ENCODE data around the gene CSKMT. TPM values are rescaled to one million over a fixed set of nuclear protein-coding genes. Genes with fewer than 3 reads are reported as not detected.

Gene CSKMT
- total RNA-seq, 4 donors from 2014 or later, result 9.1 to 13.5 (median 9.2) TPM; not detected in 1

- peaks cover 0 to 38% (median 0%) of the 10 kb centered on the region in 3 donors for H3K36me3 ChIP-seq
- peak overlapping the region in 2 of 4 donors; percentile 78 to 97 for H3K4me3 ChIP-seq
Measured at GRCh38 chr11:62677714-62678113, 12.6 kb downstream of the CSKMT start.

GRCh38 chr11:62678433-62678769, 13.3 kb downstream of the CSKMT start:
- Histone ChIP-seq H3K36me3 (peaks cover 0 to 38% (median 0%) of the 10 kb centered on the region in 3 donors), H3K4me3 (peak overlapping the region; percentile 78 to 97 (median 90)), H3K27ac (peak overlapping the region; percentile 79 to 92 (median 89)), H3K4me1 (peaks cover 0 to 29% (median 4%) of the 10 kb centered on the region in 4 donors), H3K27me3 (no peaks in the 10 kb centered on the region), H3K9me3 (no peaks in the 10 kb centered on the region)
- DNase-seq, result no peak
- TF ChIP-seq CTCF (IDR thresholded peaks at IDR 0.05) (no peak), POLR2A (IDR thresholded peaks at IDR 0.05) (no peak)

More at GRCh38 chr11:62677714-62678113, 12.6 kb downstream of the CSKMT start:
- no peaks in the 10 kb centered on the region for H3K27me3 ChIP-seq
- no peak for DNase-seq
- peaks cover 0 to 35% (median 7%) of the 10 kb centered on the region in 4 donors for H3K4me1 ChIP-seq
- no peak overlapping the region for H3K27ac ChIP-seq
- no peak for TF ChIP-seq POLR2A (IDR thresholded peaks at IDR 0.05)
- TF ChIP-seq CTCF (IDR thresholded peaks at IDR 0.05), result no peak
- H3K9me3 ChIP-seq, result no peaks in the 10 kb centered on the region

- Histone ChIP-seq H3K27ac (peak within 1 kb of the TSS; percentile 79 to 92 (median 89)), H3K27me3 (no peaks in the 10 kb centered on the region), H3K4me1 (peaks cover 0 to 23% (median 4%) of the 10 kb centered on the region in 4 donors), H3K9me3 (no peaks in the 10 kb centered on the region), H3K4me3 (peak within 1 kb of the TSS; percentile 78 to 97 (median 90)), H3K36me3 (peaks cover 0 to 32% (median 0%) of the 10 kb centered on the region in 3 donors)
- TF ChIP-seq POLR2A (IDR thresholded peaks at IDR 0.05) (peak; percentile 61 to 80), CTCF (IDR thresholded peaks at IDR 0.05) (no peak)
- peak; percentile 87 to 95 (median 89) for DNase-seq
Measured at GRCh38 chr11:62678770-62679696, 13.9 kb downstream of the CSKMT start, which contains the start of gene UBXN1. UBXN1 (minus strand) TSS chr11:62679073; CDS start chr11:62678923, 150 bp downstream.

DNA sequence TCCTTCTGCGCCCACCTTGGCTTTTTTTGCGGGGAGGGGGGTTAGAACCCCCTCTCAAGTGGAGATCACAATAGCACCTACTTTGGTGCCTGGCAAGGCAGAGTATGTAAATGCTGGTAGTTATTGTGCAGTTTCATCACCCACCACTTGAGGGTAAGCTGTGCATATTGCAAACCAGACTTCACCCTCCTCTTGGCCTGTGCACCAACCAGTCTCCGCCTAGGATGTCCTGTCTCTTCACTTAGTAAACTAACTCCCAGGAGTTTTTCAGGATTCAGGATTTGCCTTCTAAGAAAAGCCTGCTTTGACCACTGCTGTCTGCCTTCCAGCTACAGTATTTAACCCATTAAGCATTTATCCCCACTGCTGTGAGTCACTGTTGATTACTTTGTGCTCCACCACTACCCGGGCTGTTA, 15.7 kb downstream of the CSKMT start:
- Histone ChIP-seq H3K27me3 (no peaks in the 10 kb centered on the region), H3K27ac (peak overlapping the region in 1 of 4 donors; percentile 4), H3K4me3 (no peak overlapping the region), H3K36me3 (peaks cover 0 to 22% (median 0%) of the 10 kb centered on the region in 3 donors), H3K9me3 (no peaks in the 10 kb centered on the region), H3K4me1 (peaks cover 0 to 23% (median 4%) of the 10 kb centered on the region in 4 donors)
- DNase-seq, result peak in 1 of 3 donors; percentile 69
- TF ChIP-seq POLR2A (IDR thresholded peaks at IDR 0.05), result peak in 1 of 2 donors; percentile 19
- TF ChIP-seq CTCF (IDR thresholded peaks at IDR 0.05), result peak; percentile 24 to 72 (median 55)

DNA sequence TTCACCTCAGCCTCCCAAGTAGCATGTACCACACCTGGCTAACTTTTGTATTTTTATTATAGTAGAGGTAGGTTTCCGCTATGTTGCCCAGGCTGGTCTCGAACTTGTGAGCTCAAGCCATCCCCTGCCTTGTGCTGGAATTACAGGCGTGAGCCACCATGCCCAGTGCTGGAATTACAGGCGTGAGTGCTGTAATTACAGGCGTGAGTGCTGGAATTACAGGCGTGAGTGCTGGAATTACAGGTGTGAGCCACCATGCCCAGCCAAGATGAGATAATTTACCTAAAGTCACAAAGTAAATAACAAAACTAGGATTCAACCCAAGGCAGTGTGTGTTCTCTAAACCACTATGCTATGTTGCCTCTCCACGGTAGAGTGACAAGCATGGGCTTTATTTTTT, 17.4 kb downstream of the CSKMT start:
- no peak overlapping the region for H3K27ac ChIP-seq
- DNase-seq, result no peak
- TF ChIP-seq CTCF (IDR thresholded peaks at IDR 0.05) (no peak), POLR2A (IDR thresholded peaks at IDR 0.05) (no peak)

More for the DNA sequence above, 17.4 kb downstream of the CSKMT start:
- Histone ChIP-seq H3K27me3 (no peaks in the 10 kb centered on the region), H3K4me1 (peaks cover 0 to 15% (median 3%) of the 10 kb centered on the region in 4 donors), H3K36me3 (peaks cover 0 to 5% (median 0%) of the 10 kb centered on the region in 3 donors), H3K9me3 (no peaks in the 10 kb centered on the region), H3K4me3 (no peak overlapping the region)

Measured in Peyer's patch (tissue), 4 donors.